IgD-negative memory B cell (primary cell): Measurements from ENCODE around the gene LAG3. TPM values are rescaled to one million over a fixed set of nuclear protein-coding genes. Genes with fewer than 3 reads are reported as not detected.

Experiments
- H3K27ac Mint-ChIP-seq, 3 donors: one replicate each; pipeline ENCODE4 v1.8.0; 2020 to 2022; ENCODE audit warnings: mild to moderate bottlenecking in 3 of 3, mixed read lengths in 3 of 3, moderate library complexity in 1 of 3
- H3K27me3 Mint-ChIP-seq: one replicate; pipeline ENCODE4 v1.8.0; 2021; ENCODE audit warnings: mixed read lengths
- H3K36me3 Mint-ChIP-seq: one replicate; pipeline ENCODE4 v1.8.0; 2020; ENCODE audit warnings: mild to moderate bottlenecking, mixed read lengths
- H3K4me1 Mint-ChIP-seq, 3 donors: one replicate each; pipeline ENCODE4 v1.8.0; 2020 to 2022; ENCODE audit warnings: mixed read lengths in 3 of 3, mild to moderate bottlenecking in 1 of 3
- H3K4me3 Mint-ChIP-seq, 4 donors: one replicate each; pipeline ENCODE4 v1.8.0; 2020 to 2022; ENCODE audit warnings: mild to moderate bottlenecking in 4 of 4, mixed read lengths in 4 of 4, moderate library complexity in 3 of 4
- H3K9me3 Mint-ChIP-seq, 3 donors: one replicate each; pipeline ENCODE4 v1.8.0; 2020 to 2021; ENCODE audit warnings: mixed read lengths in 3 of 3, mild to moderate bottlenecking in 1 of 3
- polyA plus RNA-seq: library from polyadenylated mRNA; unstranded; fragments of 300-500 nt; fragmentation: Illumina TruSeq; gene quantifications from one replicate; pipeline ENCODE4 v1.2.3, GENCODE V29; 2021

LAG3 gene
- polyA plus RNA-seq, 1 donor from 2014 or later = 0.88 TPM

- peaks cover 27% of the 10 kb centered on the region for H3K27me3 Mint-ChIP-seq
- H3K36me3 Mint-ChIP-seq = no peaks in the 10 kb centered on the region
- no peaks in the 10 kb centered on the region for H3K9me3 Mint-ChIP-seq
- H3K27ac Mint-ChIP-seq = peak overlapping the region in 2 of 3 donors; percentile 16 to 44
- peak overlapping the region; percentile 51 to 86 (median 70) for H3K4me3 Mint-ChIP-seq
- peaks cover 7 to 17% (median 15%) of the 10 kb centered on the region in 3 donors for H3K4me1 Mint-ChIP-seq
Measured at GRCh38 chr12:6765048-6765633, 7.2 kb upstream of the LAG3 start.

GRCh38 chr12:6765634-6766581, 6.4 kb upstream of the LAG3 start, which contains the start of gene PTMS:
Gene PTMS, plus strand, starts transcription at chr12:6766363. Its CDS starts 343 bp downstream, at chr12:6766706.
- Mint-ChIP-seq H3K27ac (peak within 1 kb of the TSS in 1 of 3 donors; percentile 16), H3K9me3 (no peaks in the 10 kb centered on the region), H3K36me3 (no peaks in the 10 kb centered on the region), H3K4me1 (peaks cover 7 to 17% (median 15%) of the 10 kb centered on the region in 3 donors), H3K27me3 (peaks cover 31% of the 10 kb centered on the region), H3K4me3 (peak within 1 kb of the TSS; percentile 74 to 94 (median 86))

GRCh38 chr12:6766651-6767349, 5.5 kb upstream of the LAG3 start:
- Mint-ChIP-seq H3K4me1 (peaks cover 7 to 17% (median 15%) of the 10 kb centered on the region in 3 donors), H3K36me3 (no peaks in the 10 kb centered on the region), H3K4me3 (peak overlapping the region; percentile 74 to 94 (median 86)), H3K9me3 (no peaks in the 10 kb centered on the region), H3K27ac (no peak overlapping the region), H3K27me3 (peaks cover 37% of the 10 kb centered on the region)

GRCh38 chr12:6767353-6768319, 4.7 kb upstream of the LAG3 start:
- H3K4me1 Mint-ChIP-seq = peaks cover 7 to 17% (median 17%) of the 10 kb centered on the region in 3 donors
- H3K27ac Mint-ChIP-seq = peak overlapping the region in 1 of 3 donors; percentile 83
- H3K9me3 Mint-ChIP-seq = no peaks in the 10 kb centered on the region
- H3K36me3 Mint-ChIP-seq = no peaks in the 10 kb centered on the region
- H3K27me3 Mint-ChIP-seq = peaks cover 37% of the 10 kb centered on the region
- peak overlapping the region; percentile 74 to 94 (median 86) for H3K4me3 Mint-ChIP-seq

- H3K27me3 Mint-ChIP-seq = peaks cover 44% of the 10 kb centered on the region
- peak overlapping the region in 1 of 4 donors; percentile 74 for H3K4me3 Mint-ChIP-seq
- no peaks in the 10 kb centered on the region for H3K36me3 Mint-ChIP-seq
- H3K9me3 Mint-ChIP-seq = no peaks in the 10 kb centered on the region
- peaks cover 7 to 17% (median 17%) of the 10 kb centered on the region in 3 donors for H3K4me1 Mint-ChIP-seq
- H3K27ac Mint-ChIP-seq = no peak overlapping the region
Measured at GRCh38 chr12:6768437-6768914, 3.8 kb upstream of the LAG3 start.

- H3K36me3 Mint-ChIP-seq = no peaks in the 10 kb centered on the region
- peaks cover 7 to 17% (median 16%) of the 10 kb centered on the region in 3 donors for H3K4me1 Mint-ChIP-seq
- no peak overlapping the region for H3K27ac Mint-ChIP-seq
Measured at GRCh38 chr12:6768990-6769389, 3.3 kb upstream of the LAG3 start.

GRCh38 chr12:6769666-6770065, 2.7 kb upstream of the LAG3 start:
- Mint-ChIP-seq H3K27ac (no peak overlapping the region), H3K9me3 (no peaks in the 10 kb centered on the region), H3K27me3 (peaks cover 44% of the 10 kb centered on the region)

More at GRCh38 chr12:6768990-6769389, 3.3 kb upstream of the LAG3 start:
- H3K27me3 Mint-ChIP-seq = peaks cover 44% of the 10 kb centered on the region
- H3K9me3 Mint-ChIP-seq = no peaks in the 10 kb centered on the region
- H3K4me3 Mint-ChIP-seq = peak overlapping the region in 2 of 4 donors; percentile 7 to 32

GRCh38 chr12:6770094-6770493, 2.2 kb upstream of the LAG3 start:
- H3K27ac Mint-ChIP-seq = no peak overlapping the region
- peaks cover 5 to 18% (median 11%) of the 10 kb centered on the region in 3 donors for H3K4me1 Mint-ChIP-seq
- no peak overlapping the region for H3K4me3 Mint-ChIP-seq

More at GRCh38 chr12:6769666-6770065, 2.7 kb upstream of the LAG3 start:
- peaks cover 5 to 14% (median 11%) of the 10 kb centered on the region in 3 donors for H3K4me1 Mint-ChIP-seq
- H3K4me3 Mint-ChIP-seq = peak overlapping the region in 1 of 4 donors; percentile 17
- no peaks in the 10 kb centered on the region for H3K36me3 Mint-ChIP-seq

GRCh38 chr12:6770600-6770999, 1.7 kb upstream of the LAG3 start:
- H3K36me3 Mint-ChIP-seq = no peaks in the 10 kb centered on the region
- peaks cover 3 to 18% (median 11%) of the 10 kb centered on the region in 3 donors for H3K4me1 Mint-ChIP-seq
- H3K9me3 Mint-ChIP-seq = no peaks in the 10 kb centered on the region
- H3K27me3 Mint-ChIP-seq = peaks cover 48% of the 10 kb centered on the region
- no peak overlapping the region for H3K27ac Mint-ChIP-seq
- H3K4me3 Mint-ChIP-seq = no peak overlapping the region

More at GRCh38 chr12:6770094-6770493, 2.2 kb upstream of the LAG3 start:
- Mint-ChIP-seq H3K27me3 (peaks cover 47% of the 10 kb centered on the region), H3K36me3 (no peaks in the 10 kb centered on the region), H3K9me3 (no peaks in the 10 kb centered on the region)

- H3K27ac Mint-ChIP-seq = peak overlapping the region in 1 of 3 donors; percentile 91
- H3K27me3 Mint-ChIP-seq = peaks cover 49% of the 10 kb centered on the region
- no peak overlapping the region for H3K4me3 Mint-ChIP-seq
- peaks cover 3 to 14% (median 11%) of the 10 kb centered on the region in 3 donors for H3K4me1 Mint-ChIP-seq
- peaks cover under 1% of the 10 kb centered on the region for H3K36me3 Mint-ChIP-seq
- no peaks in the 10 kb centered on the region for H3K9me3 Mint-ChIP-seq
Measured at GRCh38 chr12:6771091-6771495, 1.2 kb upstream of the LAG3 start.

- peaks cover 2% of the 10 kb centered on the region for H3K36me3 Mint-ChIP-seq
- H3K4me3 Mint-ChIP-seq = peak overlapping the region in 1 of 4 donors; percentile 78
- peaks cover 6 to 14% (median 11%) of the 10 kb centered on the region in 3 donors for H3K4me1 Mint-ChIP-seq
Measured at GRCh38 chr12:6771509-6772330, 600 bp upstream of the LAG3 start.

GRCh38 chr12:6772726-6773589, 638 bp downstream of the LAG3 start:
- Mint-ChIP-seq H3K27ac (no peak overlapping the region), H3K36me3 (peaks cover 2% of the 10 kb centered on the region), H3K4me3 (peak overlapping the region in 1 of 4 donors; percentile 32), H3K4me1 (peaks cover 3 to 8% (median 6%) of the 10 kb centered on the region in 3 donors), H3K27me3 (peaks cover 49% of the 10 kb centered on the region), H3K9me3 (no peaks in the 10 kb centered on the region)

More at GRCh38 chr12:6771509-6772330, 600 bp upstream of the LAG3 start:
- peak overlapping the region in 1 of 3 donors; percentile 91 for H3K27ac Mint-ChIP-seq
- peaks cover 53% of the 10 kb centered on the region for H3K27me3 Mint-ChIP-seq
- H3K9me3 Mint-ChIP-seq = no peaks in the 10 kb centered on the region
